WERI-Rb-1 (cell line): ENCODE measurements around the gene LRRC8A.
A peak's percentile ranks its signal among the peaks of the same experiment; 100 is the strongest.

Source experiments
- DNase-seq: peaks from one replicate; pipeline ENCODE4 v3.0.0-alpha.2; 2020
- H3K27ac ChIP-seq: fragments of 250-450 bp; sonication (Bioruptor Pico); 2 replicates; pipeline ENCODE4 v1.5.1; 2020; ENCODE audit warnings: mild to moderate bottlenecking, moderate library complexity
- H3K27me3 ChIP-seq: fragments of 250-450 bp; sonication (Bioruptor Pico); 2 replicates; pipeline ENCODE4 v1.5.1; 2021; ENCODE audit warnings: mild to moderate bottlenecking, low read depth, moderate library complexity; ENCODE audit not compliant: insufficient read depth, severe bottlenecking
- H3K36me3 ChIP-seq: fragments of 250-450 bp; sonication (Bioruptor Pico); 2 replicates; pipeline ENCODE4 v1.5.1; 2020; ENCODE audit warnings: mild to moderate bottlenecking, moderate library complexity
- H3K4me3 ChIP-seq: 2 replicates; pipeline ENCODE4 v1.5.1; 2011; ENCODE audit warnings: low read depth, mild to moderate bottlenecking, control low read depth, low read length
- H3K9me3 ChIP-seq: fragments of 250-450 bp; sonication (Bioruptor Pico); 2 replicates; pipeline ENCODE4 v1.5.1; 2021; ENCODE audit warnings: mild to moderate bottlenecking, moderate library complexity; ENCODE audit not compliant: severe bottlenecking
- TF ChIP-seq, protein P1 (sequence below): IDR thresholded peaks from 2 replicates; pipeline ENCODE4 v1.5.1; 2011; ENCODE audit warnings: low read depth, mild to moderate bottlenecking, control low read depth, inconsistent platforms, low read length

The LRRC8A gene

DNA sequence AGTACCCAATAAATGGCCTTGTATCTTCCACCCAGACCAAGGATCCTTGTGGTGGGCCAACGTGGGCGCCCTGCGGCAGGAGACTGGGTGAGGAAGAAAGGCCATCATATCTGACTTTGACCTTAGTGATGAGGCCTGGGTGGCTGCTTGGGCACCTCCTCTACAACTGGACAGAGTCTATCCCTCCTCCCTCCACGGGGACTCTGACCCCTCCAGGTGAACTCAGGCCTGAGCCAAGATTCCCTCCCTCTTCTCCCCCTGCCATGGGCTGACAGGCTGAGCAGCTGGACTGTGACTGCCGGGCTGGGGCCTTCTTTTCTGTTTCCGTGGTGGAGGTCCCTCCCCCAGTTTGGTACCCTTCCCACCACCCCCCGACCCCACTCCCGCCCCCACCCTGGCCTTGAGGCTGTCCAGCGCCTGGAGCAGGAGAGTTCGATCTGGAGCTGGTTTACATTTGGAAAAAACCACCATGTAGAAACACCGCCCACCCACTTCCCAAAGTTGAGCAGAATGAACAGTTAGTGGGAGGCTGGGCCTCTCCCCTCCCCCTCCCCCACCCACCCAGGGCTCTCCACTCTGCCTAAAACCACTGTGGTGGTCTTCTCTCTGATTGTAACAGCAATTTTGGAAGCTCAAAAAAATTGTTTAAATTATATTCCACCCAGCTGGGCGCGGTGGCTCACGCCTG, 37.6 kb downstream of the LRRC8A start:
- H3K27me3 ChIP-seq: no peaks in the 10 kb centered on the region
- H3K4me3 ChIP-seq: no peak overlapping the region
- H3K36me3 ChIP-seq: peaks cover 31% of the 10 kb centered on the region
- H3K27ac ChIP-seq: peak overlapping the region; percentile 98
- TF ChIP-seq, protein P1, sequence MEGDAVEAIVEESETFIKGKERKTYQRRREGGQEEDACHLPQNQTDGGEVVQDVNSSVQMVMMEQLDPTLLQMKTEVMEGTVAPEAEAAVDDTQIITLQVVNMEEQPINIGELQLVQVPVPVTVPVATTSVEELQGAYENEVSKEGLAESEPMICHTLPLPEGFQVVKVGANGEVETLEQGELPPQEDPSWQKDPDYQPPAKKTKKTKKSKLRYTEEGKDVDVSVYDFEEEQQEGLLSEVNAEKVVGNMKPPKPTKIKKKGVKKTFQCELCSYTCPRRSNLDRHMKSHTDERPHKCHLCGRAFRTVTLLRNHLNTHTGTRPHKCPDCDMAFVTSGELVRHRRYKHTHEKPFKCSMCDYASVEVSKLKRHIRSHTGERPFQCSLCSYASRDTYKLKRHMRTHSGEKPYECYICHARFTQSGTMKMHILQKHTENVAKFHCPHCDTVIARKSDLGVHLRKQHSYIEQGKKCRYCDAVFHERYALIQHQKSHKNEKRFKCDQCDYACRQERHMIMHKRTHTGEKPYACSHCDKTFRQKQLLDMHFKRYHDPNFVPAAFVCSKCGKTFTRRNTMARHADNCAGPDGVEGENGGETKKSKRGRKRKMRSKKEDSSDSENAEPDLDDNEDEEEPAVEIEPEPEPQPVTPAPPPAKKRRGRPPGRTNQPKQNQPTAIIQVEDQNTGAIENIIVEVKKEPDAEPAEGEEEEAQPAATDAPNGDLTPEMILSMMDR: no peak
- no peak for DNase-seq
- no peaks in the 10 kb centered on the region for H3K9me3 ChIP-seq

DNA sequence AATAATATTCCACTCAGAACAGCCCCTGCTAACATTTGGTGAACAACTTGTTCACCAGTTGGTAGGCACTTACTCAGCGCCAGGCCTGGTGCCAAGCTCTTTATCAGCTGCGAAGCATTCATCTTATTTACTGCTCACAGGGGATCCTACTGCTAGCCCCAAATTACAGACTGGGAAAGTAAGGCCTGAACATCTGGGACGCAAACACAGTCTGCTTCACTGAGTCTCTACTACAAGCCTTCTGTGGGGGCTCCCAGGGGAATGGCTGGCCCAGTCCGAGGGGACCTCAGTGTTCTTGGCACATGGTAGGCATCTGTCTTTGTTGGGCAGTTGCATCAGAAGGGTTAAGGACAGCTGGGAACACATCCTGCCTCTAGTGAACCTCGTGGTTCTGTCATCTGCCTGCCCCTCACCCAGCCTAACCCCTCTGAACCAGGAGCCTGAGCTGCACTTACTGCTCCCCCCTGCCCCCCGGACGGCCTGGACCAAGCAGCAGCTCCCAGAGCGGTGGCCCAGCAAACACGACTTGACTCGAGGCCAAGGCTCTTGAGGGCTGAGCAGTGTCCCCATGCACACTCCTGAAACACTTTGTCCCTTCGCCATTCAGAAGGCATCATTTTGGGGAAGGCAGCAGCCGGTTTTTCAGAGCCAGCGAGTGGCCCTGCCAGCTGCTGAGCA, 38.6 kb downstream of the LRRC8A start, which contains the start of gene PHYHD1:
TSS of gene PHYHD1 (plus strand) at position 602 of the 678 bp plus-strand sequence. CDS start 1,342 bp downstream, outside the sequence.
- TF ChIP-seq, protein P1: no peak
- Histone ChIP-seq H3K36me3 (peaks cover 24% of the 10 kb centered on the region), H3K27me3 (no peaks in the 10 kb centered on the region), H3K27ac (peak within 1 kb of the TSS; percentile 98), H3K4me3 (peak within 1 kb of the TSS; percentile 51), H3K9me3 (no peaks in the 10 kb centered on the region)
- peak; percentile 85 for DNase-seq

DNA sequence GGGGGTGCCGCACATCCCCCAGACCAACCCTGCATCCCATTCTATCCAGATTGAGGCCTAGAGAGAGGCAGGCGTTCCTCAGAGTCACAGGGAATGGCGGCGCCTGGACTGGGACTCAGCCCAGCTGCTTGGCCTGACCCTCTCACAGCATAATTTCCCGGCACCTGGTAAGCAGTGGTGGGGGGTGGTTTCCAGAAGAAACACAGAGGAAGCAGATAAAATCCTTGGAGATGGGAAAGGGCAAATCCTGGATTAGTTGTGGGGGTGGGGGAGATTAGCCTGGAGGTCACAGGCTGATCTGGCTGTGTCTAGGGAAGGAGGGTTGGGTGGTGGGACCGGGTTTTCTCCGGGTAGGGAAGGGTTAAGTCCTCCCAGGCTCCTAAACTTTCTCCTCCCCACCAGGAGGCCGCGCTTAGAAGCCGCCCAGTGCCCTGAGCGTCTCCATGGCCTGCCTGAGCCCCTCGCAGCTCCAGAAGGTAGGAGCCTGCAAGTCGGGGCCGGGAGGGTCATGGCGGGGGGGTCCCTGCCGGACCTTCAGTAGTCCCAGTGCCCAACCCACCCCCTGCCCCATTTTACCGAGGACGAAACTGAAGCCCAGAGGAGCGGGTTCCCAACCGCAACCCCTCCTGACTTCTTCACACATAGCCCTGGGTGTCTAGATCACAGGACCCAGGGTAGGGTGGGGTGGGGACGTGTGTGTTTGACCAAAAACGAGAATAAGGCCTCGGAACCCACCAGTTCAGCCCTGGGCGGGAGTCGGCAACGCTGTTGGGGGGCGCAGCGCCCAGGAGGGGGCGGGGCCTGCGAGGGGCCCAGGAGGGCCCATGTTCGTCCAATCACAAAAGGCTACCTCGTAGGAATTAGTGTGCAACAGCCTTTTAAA, 40.2 kb downstream of the LRRC8A start:
- H3K4me3 ChIP-seq: peak overlapping the region; percentile 51
- no peaks in the 10 kb centered on the region for H3K27me3 ChIP-seq
- TF ChIP-seq, protein P1: no peak
- H3K27ac ChIP-seq: peak overlapping the region; percentile 98
- peak; percentile 99 for DNase-seq
- H3K36me3 ChIP-seq: peaks cover 12% of the 10 kb centered on the region
- H3K9me3 ChIP-seq: no peaks in the 10 kb centered on the region

DNA sequence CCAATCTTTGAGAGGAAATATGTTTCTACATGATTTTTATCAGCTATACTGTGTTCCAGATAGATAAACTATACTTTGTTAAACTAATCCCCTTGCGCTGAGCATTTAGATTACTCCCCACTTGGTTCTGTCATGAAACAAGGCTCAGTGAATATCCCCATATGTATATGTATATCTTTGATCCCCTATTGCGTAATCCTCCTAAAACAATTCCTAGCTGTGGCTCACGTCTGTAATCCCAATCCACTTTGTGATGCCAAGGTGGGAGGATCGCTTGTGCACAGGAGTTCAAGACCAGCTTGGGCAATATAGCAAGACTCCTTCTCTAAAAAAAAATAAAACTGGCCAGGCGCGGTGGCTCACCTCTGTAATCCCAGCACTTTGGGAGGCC, 41.6 kb downstream of the LRRC8A start:
- Histone ChIP-seq H3K36me3 (peaks cover 4% of the 10 kb centered on the region; the same call in 1 of the 2 replicates), H3K27ac (no peak overlapping the region; the same call in none of the 2 replicates), H3K4me3 (no peak overlapping the region), H3K27me3 (no peaks in the 10 kb centered on the region), H3K9me3 (no peaks in the 10 kb centered on the region)
- TF ChIP-seq, protein P1: no peak
- no peak for DNase-seq

DNA sequence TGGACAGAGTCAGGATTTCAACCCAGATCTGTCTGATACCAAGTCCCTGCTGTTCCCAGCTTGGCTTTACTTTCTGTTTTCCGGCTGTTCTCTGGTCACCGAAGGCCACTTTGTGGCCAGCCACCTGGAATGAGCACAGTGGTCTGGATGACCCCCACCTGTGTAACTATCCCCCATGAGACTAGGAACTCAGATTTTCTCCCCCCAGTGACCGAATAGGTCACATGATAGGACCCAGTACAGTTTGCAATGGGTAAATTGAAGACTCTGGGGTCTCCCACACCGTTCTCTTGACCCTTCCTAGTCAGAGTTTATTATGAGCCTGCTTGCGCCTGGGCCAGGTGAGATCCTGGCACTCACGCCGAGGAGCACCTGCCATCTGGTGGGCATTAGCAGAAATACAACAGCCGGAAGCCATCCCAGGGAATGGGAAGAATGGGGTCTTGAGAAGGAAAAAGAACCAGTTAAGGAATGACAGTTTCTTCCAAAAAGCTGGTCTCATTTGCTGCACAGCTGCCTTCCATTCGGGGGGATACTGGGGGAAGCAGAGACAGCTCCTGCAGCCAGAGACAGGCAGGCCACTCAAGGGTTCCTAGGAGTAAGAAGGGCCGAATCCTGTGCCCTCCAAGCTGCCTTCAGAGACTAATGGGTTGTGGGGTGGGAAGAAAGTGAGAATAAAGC, 45.9 kb downstream of the LRRC8A start:
- DNase-seq: peak; percentile 77
- Histone ChIP-seq H3K9me3 (no peaks in the 10 kb centered on the region), H3K27ac (peak overlapping the region; percentile 33), H3K4me3 (no peak overlapping the region), H3K27me3 (no peaks in the 10 kb centered on the region), H3K36me3 (no peaks in the 10 kb centered on the region)
- TF ChIP-seq, protein P1: peak; percentile 85
